SIG-M5 treated with dmso at 0.1 percent for 504 hours (cell line): ENCODE measurements around the gene BAIAP3.
A peak's percentile ranks its signal among the peaks of the same experiment; 100 is the strongest.

Experiments used
- DNase-seq: peaks from one replicate; lab custom pipeline; 2025; ENCODE audit not compliant: unreplicated experiment; lab: John Stamatoyannopoulos, UW

The BAIAP3 gene

DNA sequence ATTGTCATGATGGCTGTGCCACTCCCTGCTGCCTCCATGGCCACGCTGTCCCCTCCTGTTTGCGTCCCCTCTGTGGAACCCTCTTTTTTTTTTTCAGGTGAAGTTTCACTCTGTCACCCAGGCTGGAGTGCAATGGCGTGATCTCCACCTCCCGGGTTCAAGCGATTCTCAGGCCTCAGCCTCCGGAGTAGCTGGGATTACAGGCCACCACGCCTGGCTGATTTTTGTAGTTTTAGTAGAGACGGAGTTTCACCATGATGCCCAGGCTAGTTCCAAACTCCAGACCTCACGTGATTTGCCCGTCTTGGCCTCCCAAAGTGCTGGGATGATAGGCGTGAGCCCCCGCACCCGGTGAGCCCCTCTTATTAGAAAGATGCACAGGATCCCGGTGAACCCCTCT lies 35.0 kb upstream of the BAIAP3 start:
- DNase-seq: no peak

DNA sequence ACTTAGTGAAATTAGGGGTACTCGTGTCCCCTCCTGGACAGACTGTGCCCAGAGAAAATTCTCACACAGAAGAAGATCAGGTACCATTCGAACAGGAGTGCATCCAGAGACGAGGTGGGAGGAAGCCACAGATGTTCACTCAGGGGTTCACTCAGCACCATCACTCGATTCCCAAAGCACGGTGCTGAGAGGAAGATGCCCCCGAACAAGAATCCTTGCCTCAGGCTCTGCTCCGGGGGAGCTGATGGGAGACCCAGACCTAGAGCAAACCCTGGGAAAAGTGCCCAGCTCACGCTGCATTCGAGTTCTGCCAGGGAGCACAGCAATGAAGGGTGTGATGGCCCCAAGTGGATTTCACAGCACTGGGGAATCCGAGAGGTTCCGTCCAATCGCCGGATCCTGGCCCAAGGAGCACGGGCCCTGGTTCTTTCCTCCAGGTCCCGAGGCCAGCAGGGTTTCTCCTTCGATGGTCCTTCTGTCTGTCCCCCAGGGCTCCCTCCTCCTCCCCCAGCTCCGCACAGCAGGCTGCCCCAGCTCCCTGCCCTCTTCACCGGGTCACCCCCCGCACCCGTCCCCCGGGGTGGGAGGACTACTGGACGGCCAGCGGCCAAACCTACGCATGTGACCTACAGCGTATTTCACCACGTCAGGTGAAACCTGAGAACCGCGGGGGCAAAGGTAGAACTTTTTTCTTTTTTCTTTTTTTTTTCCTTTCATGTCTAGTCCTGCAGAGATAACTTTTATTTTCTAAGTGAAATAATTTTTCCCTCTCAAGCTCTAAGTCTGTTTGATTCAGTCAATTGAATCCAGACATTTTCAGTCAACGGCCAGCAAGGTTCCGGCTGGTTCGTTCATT lies 34.2 kb upstream of the BAIAP3 start:
- DNase-seq: no peak

DNA sequence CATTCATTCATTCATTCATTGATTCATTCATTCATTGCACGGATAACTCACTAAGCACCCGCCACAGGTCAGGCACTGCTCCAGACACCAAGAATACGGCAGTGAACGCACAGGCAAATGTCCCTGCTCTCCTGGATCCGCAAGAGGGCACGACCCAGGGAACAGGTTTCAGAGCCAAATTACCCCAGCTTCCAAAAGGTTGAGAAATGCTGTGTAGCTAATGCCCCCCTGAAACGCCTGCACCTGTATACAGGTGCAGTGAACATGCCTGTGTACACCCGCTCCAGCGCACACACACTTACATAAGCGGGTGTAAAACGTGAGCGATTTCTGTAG lies 33.6 kb upstream of the BAIAP3 start:
- DNase-seq: no peak

DNA sequence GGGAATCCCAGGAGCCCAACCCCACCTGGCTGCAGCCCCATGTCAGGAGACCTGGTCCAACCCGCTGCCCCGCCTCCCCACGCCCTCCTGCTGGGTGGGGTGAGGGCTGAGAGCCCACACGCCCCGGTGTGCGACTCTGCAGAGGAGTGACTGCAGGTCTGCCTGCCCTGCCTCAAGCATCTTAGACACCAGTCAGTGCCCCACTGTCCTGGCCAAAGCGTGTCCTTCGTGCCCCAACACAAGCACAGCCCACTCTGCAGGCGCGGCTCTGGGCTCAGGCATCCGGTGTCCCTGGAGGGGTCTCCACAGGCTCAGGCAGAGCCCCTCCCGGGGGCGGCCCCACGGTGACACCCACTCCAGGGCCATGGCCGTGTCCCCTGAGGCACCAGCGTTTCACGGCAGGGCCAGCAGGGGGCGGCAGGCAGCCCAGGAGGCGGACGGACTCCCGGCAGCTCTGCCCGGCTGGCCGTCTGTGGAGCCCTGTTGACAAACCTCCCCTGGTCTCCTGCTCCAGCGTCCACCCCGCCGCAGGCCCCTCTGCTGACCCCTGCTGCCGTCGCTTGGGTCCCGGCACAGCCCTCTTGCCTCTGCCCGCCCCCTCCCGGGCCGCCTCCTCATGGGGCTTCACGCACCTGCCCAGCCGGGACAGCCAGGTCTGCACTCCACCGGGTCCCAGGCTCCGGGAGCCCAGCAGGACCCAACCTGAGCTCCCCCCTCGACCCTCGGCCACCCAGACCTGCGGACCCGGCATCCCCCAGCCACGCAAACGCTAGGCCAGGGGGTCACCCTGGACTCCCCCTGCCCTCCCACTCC lies 32.6 kb upstream of the BAIAP3 start:
- DNase-seq: no peak

DNA sequence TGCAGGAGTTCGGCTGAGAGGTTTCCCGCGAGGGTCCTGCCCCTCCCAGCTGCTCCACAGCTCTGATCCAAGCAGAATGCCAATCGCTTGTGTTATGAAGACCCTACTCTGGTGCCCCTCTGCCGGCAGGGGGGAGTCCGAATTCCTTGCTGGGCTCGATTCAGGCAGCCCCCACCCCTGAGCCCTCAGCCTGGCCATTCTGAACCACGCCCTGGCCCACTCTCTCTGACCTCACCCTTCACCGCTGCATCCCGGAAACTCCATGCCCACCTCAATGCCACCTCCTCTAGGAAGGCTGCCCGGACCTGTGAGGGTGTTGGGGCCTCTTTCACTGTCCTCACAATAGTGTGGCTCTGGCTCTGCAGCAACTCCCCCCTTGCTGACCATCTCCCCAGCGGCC lies 31.9 kb upstream of the BAIAP3 start:
- no peak for DNase-seq

DNA sequence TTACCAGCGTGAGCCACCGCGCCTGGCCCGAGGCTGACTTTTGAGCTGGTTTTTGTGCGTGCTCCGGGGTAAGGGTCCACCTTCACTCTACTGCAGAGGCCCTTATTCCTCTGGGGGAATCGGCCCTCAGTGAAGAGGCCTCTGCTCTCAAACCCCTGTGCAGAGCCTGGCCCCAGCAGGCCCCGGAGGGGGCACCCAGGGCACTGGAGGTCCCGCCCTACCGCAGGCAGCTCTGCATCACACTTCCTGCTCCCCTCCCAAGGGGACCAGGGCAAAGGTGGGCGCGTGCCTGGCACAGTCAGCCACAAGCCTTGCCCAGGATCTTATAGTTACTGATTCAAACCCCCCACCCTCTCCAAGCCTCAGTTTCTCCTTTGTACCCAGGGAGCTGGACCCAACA lies 27.6 kb upstream of the BAIAP3 start:
- DNase-seq: no peak

DNA sequence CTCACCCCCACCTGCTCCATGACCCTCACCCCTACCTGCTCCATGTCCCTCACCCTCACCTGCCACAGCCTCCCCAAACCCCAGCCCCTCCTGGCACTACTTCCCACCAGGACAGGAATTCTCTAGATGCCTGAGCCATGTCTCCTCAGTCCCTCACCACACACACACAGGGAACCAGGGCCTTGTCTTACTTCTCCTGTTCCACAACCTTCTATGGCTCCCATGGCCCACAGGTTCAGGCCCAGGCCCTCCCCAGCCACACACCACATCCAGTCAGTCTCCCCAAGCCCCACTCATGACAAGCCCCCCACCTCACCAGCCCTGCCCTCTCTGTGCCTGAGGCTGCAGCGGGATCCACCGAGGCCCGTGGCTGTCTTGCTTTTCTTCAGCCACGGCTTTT lies 27.1 kb upstream of the BAIAP3 start:
- DNase-seq: no peak

DNA sequence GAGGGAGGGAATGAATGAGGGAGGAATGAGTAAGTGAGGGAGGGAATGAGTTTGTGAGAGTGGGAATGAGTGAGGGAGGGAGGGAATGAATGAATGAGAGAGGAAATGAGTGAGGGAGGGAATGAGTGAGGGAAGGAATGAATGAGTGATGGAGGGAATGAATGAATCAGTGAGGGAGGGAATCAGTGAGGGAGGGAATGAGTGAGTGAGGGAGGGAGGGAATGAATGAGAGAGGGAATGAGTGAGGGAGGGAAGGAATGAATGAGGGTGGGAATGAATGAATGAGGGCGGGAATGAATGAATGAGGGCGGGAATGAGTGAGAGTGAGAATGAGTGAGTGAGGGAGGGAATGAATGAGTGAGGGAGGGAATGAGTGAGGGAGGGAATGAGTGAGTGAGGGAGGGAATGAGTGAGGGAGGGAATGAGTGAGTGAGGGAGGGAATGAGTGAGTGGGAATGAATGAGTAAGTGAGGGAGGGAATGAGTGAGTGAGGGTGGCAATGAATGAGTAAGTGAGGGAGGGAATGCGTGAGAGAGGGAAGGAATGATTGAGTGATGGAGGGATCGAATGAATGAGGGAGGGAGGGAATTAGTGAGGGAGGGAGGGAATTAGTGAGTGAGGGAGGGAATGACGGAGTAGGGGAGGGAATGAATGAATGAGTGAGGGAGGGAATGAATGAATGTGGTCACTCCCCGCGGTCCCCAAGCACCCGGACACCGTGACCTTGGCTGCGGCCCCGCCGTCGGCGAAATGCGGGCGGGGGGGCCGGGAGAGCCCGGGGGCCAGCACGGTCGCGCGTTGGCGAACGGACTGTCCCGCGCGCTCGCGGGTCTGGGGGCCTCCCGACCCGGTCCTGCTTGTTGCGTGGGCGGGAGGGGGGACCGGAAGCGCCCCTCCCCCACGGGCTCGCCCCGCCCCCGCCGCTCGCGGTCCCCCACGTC lies 25.1 kb upstream of the BAIAP3 start:
- DNase-seq: peak; percentile 53

DNA sequence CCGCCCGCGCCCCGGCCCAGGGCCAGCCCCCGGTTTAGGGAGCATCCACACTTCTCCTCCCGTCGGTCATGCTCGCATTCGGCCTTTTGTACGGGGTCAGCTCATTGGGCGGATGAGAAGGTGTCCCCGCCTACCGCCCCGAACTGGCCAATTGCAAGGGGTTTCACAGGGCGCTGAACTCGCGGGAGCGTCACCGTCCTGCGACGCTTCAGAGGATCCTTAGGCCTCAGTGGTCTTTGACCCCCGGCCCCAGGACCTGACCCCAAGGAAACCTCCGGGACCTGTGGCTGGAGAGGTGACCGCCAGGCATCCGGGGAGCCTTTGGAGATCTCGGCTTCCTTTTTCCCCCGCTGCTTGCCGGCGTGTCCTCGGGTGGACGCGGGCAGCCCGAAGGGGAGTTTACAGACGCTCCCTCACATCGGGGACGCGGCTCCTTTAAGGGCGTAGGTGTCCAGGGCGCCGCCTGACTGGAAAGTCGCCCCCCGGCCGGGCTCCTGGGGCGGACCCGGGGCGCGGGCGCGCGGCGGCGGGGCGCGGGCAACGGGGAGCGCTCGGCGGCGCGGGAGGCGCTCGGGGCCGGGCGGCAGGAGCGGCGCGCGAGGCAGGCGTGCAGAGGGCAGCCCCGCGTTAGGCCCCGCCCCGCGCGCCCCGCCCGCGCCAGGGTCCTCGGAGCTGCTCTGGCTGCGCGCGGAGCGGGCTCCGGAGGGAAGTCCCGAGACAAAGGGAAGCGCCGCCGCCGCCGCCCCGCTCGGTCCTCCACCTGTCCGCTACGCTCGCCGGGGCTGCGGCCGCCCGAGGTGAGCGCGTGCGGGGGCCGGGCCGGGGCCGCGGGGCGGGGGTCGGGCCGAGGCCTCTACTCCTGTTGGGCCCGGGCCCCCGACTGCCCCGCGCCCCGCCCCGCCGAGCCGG lies 24.2 kb upstream of the BAIAP3 start, which contains the start of gene UBE2I:
Gene UBE2I (plus strand): TSS at position 660 of the 909 bp plus-strand sequence. CDS start 4,395 bp downstream, outside the sequence.
- DNase-seq: peak; percentile 92

DNA sequence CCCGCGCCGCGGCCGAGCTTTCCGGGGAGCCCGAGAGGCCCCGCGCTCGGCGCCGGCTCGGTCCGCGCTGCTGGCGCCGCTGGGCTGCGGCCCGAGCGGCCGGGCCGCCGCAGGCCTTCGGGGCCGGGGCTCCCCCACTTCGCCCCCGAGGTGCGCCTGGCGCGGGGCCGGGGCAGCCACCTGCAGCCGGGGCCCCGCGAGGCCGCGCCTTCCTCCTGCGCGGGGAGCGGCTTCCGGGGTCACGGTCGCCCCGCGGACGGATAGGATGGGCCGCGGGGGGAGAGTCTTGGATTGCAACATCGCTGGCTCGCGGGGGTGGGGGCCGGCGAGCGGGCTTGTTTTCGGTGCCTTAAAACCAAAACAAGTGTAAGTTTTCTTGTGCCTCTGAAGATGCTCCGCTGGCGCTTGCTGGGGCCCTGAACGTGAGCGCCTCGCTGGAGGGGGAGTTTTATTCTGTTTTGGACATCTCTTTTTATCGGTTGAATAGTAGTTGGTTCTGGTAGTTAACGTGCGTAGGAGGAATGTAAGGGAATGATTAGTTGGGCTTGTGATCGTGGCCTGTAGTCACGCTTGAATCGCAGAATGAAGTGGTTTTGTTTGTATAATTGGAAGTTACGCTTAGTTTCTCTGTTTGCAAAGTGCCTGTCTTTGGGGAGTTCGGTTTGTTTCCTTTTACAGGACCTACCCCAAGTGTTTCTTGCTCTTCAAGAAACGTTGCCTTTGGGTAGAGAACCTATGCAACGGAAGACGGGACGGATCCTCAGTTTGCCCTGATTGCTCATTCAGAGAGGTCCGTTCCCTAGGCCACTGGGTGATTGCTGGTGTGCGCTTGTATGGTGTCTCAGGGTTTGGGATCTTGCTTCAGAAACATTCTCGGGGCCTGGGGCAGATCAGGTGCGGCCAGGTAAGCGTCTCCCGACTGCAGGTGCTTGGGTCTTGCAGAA lies 23.3 kb upstream of the BAIAP3 start:
- peak; percentile 32 for DNase-seq

DNA sequence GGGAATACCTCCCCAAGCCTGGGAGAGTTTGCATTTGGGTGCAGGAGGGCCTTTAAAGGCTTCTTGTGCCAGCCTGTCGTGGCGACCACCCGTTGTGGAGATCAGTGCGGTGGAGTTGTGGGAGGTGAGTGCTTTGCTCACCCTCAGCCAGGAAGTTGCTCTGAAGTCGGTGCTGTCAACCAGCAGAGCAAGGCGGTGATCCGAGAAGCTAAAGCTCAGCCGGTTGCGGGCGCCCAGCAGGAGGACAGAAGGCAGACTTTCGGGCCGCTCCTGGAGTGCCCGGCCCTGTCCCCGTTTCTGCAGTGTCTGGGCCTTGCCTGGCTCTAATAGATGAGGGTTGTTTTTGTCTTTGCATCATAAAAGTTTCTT lies 22.6 kb upstream of the BAIAP3 start:
- no peak for DNase-seq

DNA sequence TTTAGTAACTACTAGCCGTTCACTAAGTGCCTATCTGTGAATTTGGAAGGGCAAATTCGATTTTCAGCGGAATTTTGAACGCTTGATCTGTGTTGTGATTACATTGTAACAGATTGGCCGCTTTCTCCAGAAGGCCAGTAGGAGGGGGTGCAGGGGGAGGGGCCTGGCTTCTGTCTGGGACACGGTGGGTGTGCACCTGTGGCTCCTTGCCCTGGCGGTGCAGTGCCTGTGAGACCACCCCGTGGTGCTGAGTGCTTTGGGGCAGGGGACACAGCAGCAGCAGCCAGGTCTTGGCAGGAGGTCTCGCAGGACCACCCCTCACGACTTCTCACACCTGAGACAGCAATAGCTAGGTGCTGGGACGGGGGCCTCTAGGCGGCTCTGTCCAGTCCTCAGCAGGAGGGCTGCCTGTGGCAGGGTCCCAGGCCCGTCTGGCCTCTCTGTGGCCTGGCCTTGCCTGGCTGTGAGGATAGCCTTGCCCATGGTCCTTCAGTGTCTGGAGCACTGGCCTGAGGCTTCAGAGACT lies 22.2 kb upstream of the BAIAP3 start:
- DNase-seq: no peak

DNA sequence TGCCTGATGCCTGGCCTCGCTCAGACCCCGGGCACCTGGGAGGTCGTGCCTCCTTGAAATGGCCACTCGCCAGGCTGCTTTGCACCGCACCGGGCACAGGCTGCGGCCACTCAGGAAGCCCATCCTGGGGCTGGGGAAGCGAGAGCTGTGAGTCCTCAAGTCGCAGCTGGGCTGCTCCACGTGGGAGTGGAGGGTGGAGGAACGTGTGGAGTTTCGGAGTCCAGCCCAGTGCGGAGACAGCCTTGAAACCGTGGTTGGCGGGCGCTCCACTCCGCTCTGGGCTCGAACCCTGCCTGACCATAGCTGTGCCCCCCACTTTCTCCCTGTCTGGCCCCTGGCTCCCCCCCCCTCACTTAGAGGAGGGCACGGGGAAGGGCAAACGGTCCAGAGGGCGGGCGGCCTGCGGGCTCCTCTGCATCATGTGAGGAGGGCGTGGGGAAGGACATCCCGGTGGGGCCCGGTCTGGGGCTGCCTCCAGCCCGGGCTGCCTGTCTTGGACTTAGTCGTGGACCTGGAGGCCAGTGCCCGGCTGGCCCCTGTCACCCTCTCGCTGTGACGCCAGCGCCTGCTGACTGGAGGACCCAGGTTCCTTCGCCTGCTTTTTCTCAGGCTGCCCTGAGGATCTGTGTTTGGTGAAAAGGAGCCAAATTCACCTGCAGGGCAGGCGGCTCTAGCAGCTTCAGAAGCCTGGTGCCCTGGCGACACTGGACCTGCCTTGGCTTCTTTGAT lies 21.5 kb upstream of the BAIAP3 start:
- DNase-seq: no peak

DNA sequence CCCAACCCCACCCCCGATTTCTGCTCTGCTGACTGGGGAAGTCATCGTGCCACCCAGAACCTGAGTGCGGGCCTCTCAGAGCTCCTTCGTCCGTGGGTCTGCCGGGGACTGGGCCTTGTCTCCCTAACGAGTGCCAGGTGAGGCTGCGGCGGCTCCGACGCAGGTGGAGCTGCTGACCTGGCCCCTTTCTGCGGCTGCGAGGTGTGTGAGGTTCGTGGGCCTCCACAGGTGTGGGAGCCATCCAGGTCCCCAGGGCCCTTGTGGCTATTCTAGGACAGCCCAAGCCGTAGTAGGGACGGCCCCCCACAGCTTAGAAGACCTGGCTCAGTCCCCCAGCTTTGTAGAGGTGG lies 21.0 kb upstream of the BAIAP3 start:
- no peak for DNase-seq

DNA sequence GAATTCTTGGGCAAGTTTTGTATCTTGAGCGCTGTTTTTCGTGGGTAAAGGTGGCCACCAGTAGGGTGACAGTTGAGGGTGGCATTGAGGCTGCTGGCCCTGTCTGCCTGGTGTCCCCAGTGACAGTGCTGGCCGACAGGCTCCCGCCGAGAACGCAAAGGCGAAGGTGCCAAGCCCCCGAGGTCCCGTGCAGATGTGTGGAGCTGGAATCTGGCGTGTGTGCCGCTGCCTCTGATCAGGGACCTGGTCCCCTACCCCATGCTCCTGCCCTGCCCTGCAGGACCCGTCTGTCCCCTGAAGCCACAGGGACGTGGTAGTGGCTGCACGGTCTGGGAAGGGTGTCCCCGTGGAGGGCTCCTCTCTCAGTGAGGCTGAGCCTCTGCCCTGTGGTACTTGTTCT lies 20.5 kb upstream of the BAIAP3 start:
- DNase-seq: no peak

DNA sequence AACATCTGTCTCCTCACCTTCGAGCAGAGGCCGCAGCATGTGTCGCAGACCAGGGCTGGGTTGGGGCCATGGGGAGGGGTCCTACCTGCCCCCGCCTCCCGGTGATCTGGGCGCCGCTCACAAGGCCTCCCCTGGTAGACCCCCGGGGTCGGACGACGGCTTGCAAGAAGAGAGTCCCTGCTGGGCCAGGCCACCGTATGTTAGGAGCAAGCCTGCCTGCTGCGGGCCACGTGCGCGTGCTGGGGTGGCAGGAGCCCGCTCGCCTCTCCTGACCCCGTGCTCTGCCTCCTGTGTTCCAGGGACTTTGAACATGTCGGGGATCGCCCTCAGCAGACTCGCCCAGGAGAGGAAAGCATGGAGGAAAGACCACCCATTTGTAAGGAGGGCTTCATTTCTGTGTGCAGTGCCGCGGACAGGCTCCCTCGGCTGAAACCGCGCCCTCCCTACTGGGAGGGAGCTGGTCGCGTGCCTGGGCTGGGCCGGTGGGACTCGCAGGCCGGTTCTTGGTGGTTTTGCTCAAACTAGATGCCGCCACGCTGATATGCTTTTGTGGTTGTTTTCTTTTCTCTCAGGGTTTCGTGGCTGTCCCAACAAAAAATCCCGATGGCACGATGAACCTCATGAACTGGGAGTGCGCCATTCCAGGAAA lies 19.6 kb upstream of the BAIAP3 start:
- DNase-seq: no peak

DNA sequence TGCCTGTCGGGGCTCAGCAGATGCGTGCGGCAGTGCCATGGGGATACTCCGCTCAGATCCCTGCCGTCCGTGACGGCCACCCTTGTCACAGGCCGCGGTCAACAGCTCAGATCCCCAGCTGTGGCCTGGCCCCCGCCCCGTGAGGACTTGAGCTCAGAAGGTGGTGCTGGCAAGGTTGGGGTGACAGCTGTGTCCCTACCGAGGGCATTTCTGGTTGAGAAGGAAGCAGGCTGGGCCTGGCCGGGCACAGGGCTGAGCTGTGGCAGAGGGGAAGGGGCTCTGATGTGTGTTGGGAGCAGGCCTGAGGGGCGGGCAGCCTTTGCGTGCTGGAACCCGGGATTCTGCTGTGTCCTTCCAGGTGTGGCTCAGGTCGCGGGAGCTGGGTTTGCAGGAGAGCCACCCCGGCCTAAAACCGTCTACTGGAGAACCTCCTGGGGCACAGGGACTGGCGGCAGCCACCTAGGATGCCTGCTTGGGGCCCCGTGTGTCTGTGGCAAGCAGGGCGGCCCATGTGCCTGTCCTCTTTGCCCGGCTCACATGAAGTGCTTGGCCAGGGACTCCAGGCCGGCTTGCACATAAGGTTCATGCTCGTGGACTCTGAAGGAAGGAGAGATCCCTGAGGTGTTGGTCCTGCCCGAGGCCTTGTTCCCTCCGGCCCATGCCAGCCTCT lies 18.9 kb upstream of the BAIAP3 start:
- DNase-seq: no peak
